ENCODE results near the gene CNTN5.

CNTN5 gene

DNA sequence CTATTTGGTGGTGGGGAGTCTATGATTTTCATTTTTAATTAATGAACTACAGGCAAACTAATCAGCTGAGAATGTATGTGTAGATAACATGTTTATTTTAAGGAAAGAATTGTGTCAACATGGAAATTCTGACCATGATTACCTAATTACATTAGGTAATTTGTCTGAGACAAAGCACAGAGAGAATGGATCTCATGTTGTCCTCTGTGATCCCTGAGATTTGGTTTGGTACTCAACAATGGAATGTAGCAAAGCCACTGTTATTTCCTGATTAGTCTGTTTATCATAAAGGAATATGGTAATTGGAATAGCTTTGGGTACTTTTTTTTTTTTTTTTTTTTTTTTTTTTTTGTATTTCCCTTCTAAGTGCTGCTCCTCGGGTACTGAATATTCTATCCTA, 947.6 kb downstream of the CNTN5 start:
- H3K36me3 ChIP-seq (ENCODE audit: insufficient read depth, low read length), result no peaks in the 10 kb centered on the region
- H3K9ac ChIP-seq (ENCODE audit: low read depth, low read length), result no peak overlapping the region
- no peak overlapping the region for H3K4me3 ChIP-seq (ENCODE audit: low read length)
- H3K4me1 ChIP-seq (ENCODE audit: control insufficient read depth, insufficient read depth, low read length), result no peaks in the 10 kb centered on the region
- no peaks in the 10 kb centered on the region for H3K9me3 ChIP-seq (replicated peaks; ENCODE audit: low read length)
- H3K27me3 ChIP-seq (ENCODE audit: control insufficient read depth, insufficient read depth, low read length), result peaks cover 6% of the 10 kb centered on the region
- H3K4me2 ChIP-seq (ENCODE audit: low read length), result no peak overlapping the region

DNA sequence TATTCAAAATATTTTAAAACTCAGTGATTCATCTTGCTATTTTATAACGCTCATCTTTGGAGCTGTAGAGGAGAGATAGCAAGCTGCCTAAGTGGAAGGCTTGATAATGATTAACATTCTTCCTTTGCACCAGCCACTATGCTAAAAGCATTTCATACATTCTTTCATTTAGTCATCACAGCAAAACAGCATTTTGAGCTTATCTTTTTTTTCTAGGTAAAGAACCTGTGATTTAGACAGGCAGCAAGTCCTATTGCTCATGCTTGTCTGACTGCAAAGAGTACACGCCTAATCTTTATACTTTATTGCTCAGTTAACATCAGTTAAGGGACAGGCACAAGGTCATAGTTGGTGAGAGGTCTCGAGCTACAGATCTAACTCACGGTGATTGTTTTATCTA, 953.2 kb downstream of the CNTN5 start:
- H3K27me3 ChIP-seq (ENCODE audit: control insufficient read depth, insufficient read depth, low read length), result no peaks in the 10 kb centered on the region
- no peak overlapping the region for H3K4me2 ChIP-seq (ENCODE audit: low read length)
- no peaks in the 10 kb centered on the region for H3K9me3 ChIP-seq (replicated peaks; ENCODE audit: low read length)
- no peaks in the 10 kb centered on the region for H3K36me3 ChIP-seq (ENCODE audit: insufficient read depth, low read length)
- H3K4me1 ChIP-seq (ENCODE audit: control insufficient read depth, insufficient read depth, low read length), result no peaks in the 10 kb centered on the region
- no peak overlapping the region for H3K4me3 ChIP-seq (ENCODE audit: low read length)
- H3K9ac ChIP-seq (ENCODE audit: low read depth, low read length), result no peak overlapping the region

DNA sequence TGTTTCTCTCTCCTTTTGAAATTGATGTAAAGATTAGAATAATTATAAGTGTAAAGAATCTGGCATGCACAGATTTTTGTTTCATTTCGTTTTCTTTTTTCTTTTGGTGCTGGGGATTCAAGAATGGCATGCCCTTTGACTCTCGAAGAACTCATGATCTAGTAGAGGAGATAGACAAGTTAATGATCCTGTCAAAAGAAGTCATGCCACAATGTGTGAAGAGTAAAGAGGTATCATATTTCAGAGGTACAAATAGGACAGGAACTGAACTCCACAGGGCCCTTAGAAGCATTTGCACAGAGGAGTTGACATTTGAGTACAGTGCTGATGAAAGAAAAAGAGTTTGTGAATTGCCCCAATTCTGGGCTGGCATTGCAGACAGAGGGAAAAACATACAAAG, 958.3 kb downstream of the CNTN5 start:
- no peaks in the 10 kb centered on the region for H3K27me3 ChIP-seq (ENCODE audit: control insufficient read depth, insufficient read depth, low read length)
- no peak overlapping the region for H3K4me2 ChIP-seq (ENCODE audit: low read length)
- no peaks in the 10 kb centered on the region for H3K9me3 ChIP-seq (replicated peaks; ENCODE audit: low read length)
- no peak overlapping the region for H3K9ac ChIP-seq (ENCODE audit: low read depth, low read length)
- H3K4me1 ChIP-seq (ENCODE audit: control insufficient read depth, insufficient read depth, low read length), result no peaks in the 10 kb centered on the region
- no peak overlapping the region for H3K4me3 ChIP-seq (ENCODE audit: low read length)
- H3K36me3 ChIP-seq (ENCODE audit: insufficient read depth, low read length), result no peaks in the 10 kb centered on the region

DNA sequence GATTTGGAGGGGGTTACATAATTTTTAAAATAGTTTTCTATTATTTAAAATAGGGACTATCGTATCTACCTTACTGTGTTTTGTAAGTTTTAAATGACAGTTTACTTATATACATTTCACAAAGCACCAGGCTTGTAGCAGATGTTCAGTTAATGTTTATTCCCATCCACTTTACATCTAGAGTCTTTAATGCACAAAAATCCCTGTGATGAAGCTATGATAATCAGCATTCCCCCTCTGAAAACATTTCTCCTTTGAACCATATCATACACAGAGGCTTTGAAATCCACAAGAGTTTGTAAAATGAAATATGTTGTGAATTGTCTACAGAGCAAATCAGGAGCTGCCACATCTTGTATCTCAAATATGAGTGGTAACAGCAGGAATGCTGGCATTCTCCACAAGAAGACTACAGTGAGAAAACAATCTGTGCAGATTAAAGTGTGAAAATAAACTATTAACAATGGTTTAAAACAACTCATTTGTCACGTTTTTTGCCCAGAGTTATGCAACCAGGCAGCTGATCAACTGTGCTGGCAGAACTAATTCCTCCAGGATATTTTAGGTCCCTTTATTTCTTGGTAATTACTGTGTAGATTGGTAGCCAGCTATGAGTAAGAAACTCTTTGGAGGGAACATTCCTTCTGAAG, 967.2 kb downstream of the CNTN5 start:
- Histone ChIP-seq H3K9ac (ENCODE audit: low read depth, low read length) (peak overlapping the region; percentile 27), H3K27me3 (ENCODE audit: control insufficient read depth, insufficient read depth, low read length) (no peaks in the 10 kb centered on the region), H3K4me1 (ENCODE audit: control insufficient read depth, insufficient read depth, low read length) (peaks cover 11% of the 10 kb centered on the region)

DNA sequence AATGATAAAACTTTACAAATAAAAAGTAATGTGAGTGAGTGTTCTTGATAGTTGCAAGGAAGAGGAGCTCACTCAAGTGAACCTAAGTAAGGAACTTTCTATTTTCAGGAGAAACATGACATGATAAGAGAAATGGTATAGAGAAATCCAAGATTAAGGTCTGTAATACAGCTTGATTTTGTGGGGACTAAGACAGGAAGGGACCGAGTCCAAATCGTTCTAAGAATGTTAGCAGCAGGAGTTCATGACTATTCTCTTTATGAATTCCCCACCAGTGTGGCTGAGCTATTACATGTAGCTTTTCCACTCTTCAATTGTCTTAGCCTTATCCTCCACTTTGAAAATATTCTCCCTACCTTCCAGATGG, 967.7 kb downstream of the CNTN5 start:
- Histone ChIP-seq H3K9ac (ENCODE audit: low read depth, low read length) (no peak overlapping the region), H3K4me1 (ENCODE audit: control insufficient read depth, insufficient read depth, low read length) (peaks cover 11% of the 10 kb centered on the region), H3K9me3 (replicated peaks; ENCODE audit: low read length) (no peaks in the 10 kb centered on the region), H3K4me2 (ENCODE audit: low read length) (peak overlapping the region; percentile 53), H3K4me3 (ENCODE audit: low read length) (no peak overlapping the region), H3K27me3 (ENCODE audit: control insufficient read depth, insufficient read depth, low read length) (no peaks in the 10 kb centered on the region), H3K36me3 (ENCODE audit: insufficient read depth, low read length) (no peaks in the 10 kb centered on the region)

More for the DNA sequence above, 967.2 kb downstream of the CNTN5 start:
- H3K9me3 ChIP-seq (replicated peaks; ENCODE audit: low read length), result no peaks in the 10 kb centered on the region
- no peak overlapping the region for H3K4me3 ChIP-seq (ENCODE audit: low read length)
- no peaks in the 10 kb centered on the region for H3K36me3 ChIP-seq (ENCODE audit: insufficient read depth, low read length)
- H3K4me2 ChIP-seq (ENCODE audit: low read length), result peak overlapping the region; percentile 53

DNA sequence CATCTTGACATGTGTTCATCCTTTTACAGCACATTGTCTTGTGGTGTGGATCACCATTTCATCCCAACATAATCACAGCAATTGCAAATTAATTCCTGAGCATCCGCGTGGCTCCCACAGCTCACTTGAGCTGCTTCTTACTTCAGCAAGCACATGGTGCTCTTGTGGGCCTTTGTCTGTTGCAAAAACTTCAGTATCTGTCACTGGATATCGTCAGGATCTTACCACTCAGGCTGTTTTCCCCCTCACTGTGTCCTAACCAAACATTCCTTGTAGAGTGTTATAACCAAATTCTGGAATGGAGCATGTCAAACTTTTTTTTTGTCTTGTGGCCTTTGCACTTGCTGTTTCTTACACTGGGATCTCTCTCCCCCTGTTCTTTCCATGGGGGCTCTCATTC, 983.2 kb downstream of the CNTN5 start:
- no peak overlapping the region for H3K9ac ChIP-seq (ENCODE audit: low read depth, low read length)
- H3K9me3 ChIP-seq (replicated peaks; ENCODE audit: low read length), result no peaks in the 10 kb centered on the region
- H3K4me1 ChIP-seq (ENCODE audit: control insufficient read depth, insufficient read depth, low read length), result peaks cover 14% of the 10 kb centered on the region
- no peaks in the 10 kb centered on the region for H3K27me3 ChIP-seq (ENCODE audit: control insufficient read depth, insufficient read depth, low read length)
- no peak overlapping the region for H3K4me2 ChIP-seq (ENCODE audit: low read length)
- H3K36me3 ChIP-seq (ENCODE audit: insufficient read depth, low read length), result no peaks in the 10 kb centered on the region
- no peak overlapping the region for H3K4me3 ChIP-seq (ENCODE audit: low read length)

DNA sequence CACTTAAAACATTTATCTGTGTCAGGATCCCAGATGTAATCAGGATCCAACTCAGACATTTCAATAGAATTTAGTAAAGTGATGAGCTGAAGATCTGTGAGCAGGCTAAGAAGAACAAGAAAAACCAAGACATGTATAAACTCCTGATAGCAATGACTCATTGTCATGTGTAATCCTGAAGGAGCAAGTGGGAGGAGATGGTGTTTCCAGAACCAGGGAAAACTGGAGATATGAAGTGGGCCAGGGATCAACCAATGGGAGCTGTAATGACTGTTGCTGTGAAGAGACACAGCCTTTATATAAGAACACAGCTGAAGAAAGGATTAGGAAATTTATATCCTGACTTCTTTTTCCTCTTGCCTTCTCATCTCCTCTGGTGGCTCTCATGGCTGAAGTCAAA, 983.8 kb downstream of the CNTN5 start:
- Histone ChIP-seq H3K4me1 (ENCODE audit: control insufficient read depth, insufficient read depth, low read length) (peaks cover 14% of the 10 kb centered on the region), H3K9me3 (replicated peaks; ENCODE audit: low read length) (no peaks in the 10 kb centered on the region), H3K4me2 (ENCODE audit: low read length) (no peak overlapping the region), H3K9ac (ENCODE audit: low read depth, low read length) (no peak overlapping the region), H3K27me3 (ENCODE audit: control insufficient read depth, insufficient read depth, low read length) (no peaks in the 10 kb centered on the region), H3K4me3 (ENCODE audit: low read length) (no peak overlapping the region), H3K36me3 (ENCODE audit: insufficient read depth, low read length) (no peaks in the 10 kb centered on the region)

DNA sequence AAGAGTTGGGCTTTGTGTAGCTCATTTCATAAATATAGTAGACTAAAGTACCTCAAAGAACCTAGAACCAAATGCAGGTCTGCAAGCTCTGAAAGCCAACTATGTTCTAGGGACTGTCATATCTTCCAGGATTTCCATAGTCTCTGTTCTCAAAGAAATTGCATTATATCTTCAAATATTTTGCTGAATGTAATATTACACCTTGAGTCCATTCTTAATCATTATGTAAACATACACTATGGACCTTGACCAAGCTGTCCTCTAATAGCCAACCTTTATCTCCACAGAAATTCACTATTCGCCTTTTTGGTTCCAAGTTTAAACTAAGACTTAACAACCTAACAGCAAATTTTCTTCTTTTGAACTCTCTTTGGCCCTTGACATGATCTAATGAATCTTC, 987.7 kb downstream of the CNTN5 start:
- H3K9me3 ChIP-seq (replicated peaks; ENCODE audit: low read length), result no peaks in the 10 kb centered on the region
- H3K4me3 ChIP-seq (ENCODE audit: low read length), result no peak overlapping the region
- H3K4me2 ChIP-seq (ENCODE audit: low read length), result no peak overlapping the region
- peaks cover 14% of the 10 kb centered on the region for H3K4me1 ChIP-seq (ENCODE audit: control insufficient read depth, insufficient read depth, low read length)
- no peaks in the 10 kb centered on the region for H3K36me3 ChIP-seq (ENCODE audit: insufficient read depth, low read length)
- no peaks in the 10 kb centered on the region for H3K27me3 ChIP-seq (ENCODE audit: control insufficient read depth, insufficient read depth, low read length)
- H3K9ac ChIP-seq (ENCODE audit: low read depth, low read length), result no peak overlapping the region

DNA sequence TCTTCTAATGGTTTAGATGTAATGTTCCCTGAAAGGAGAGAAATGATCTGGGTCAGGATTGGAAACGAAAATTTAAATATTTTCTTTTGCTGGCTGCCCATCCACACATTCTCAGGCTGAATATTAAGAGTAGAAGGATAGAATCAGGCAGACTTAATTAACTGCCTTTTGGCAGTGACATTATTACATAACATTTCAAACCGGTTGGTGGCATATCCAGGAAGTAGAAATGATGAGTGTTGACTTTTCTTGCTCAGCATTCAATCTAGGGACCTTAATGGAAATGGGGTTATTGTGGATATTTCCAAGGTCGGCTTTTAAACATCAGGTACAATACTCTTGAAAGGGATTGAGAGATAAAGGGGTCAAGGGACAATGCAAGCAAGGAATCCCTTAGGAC, 989.0 kb downstream of the CNTN5 start:
- Histone ChIP-seq H3K27me3 (ENCODE audit: control insufficient read depth, insufficient read depth, low read length) (no peaks in the 10 kb centered on the region), H3K36me3 (ENCODE audit: insufficient read depth, low read length) (no peaks in the 10 kb centered on the region), H3K9ac (ENCODE audit: low read depth, low read length) (no peak overlapping the region), H3K9me3 (replicated peaks; ENCODE audit: low read length) (no peaks in the 10 kb centered on the region), H3K4me2 (ENCODE audit: low read length) (no peak overlapping the region), H3K4me3 (ENCODE audit: low read length) (no peak overlapping the region), H3K4me1 (ENCODE audit: control insufficient read depth, insufficient read depth, low read length) (peaks cover 10% of the 10 kb centered on the region)

DNA sequence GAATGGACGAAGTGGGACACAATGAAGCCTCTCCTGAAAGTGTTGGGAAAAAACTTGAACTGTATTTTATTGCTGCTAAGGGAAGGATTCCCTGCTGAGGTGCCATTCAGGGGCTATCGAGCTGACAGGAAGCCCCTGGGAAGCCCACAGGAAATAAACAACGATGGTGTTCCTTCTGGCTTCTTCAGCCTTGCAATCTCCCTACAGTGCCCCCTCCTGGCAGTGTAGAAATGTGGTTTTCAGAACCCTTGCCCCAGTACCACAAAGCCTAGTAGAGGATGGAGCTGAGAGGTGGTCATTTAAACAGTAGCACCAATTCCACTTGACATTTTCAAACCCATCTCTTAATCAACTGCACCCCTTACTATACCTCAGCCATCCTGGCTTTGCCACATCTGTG, 989.6 kb downstream of the CNTN5 start:
- Histone ChIP-seq H3K4me2 (ENCODE audit: low read length) (no peak overlapping the region), H3K4me3 (ENCODE audit: low read length) (no peak overlapping the region), H3K4me1 (ENCODE audit: control insufficient read depth, insufficient read depth, low read length) (peaks cover 10% of the 10 kb centered on the region), H3K9me3 (replicated peaks; ENCODE audit: low read length) (no peaks in the 10 kb centered on the region), H3K27me3 (ENCODE audit: control insufficient read depth, insufficient read depth, low read length) (no peaks in the 10 kb centered on the region), H3K9ac (ENCODE audit: low read depth, low read length) (no peak overlapping the region), H3K36me3 (ENCODE audit: insufficient read depth, low read length) (no peaks in the 10 kb centered on the region)

DNA sequence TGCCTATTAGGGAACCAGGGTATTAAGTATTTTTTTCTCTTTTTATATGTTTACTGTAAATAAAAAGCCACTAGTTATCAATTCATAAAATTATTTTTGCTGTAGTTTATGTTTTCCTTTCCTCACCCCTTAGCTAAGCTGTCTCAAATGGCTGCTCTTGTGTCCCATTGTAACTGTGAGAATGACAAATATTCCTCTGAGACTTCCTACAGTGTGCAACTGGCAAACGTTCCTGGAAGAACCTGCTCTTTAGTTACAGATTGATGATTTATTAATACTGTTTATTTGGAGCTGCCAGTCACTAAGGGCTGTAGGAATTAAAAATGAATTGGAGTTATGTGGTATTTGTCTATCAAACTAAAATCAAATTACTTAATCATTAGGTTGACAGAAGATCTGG, 990.9 kb downstream of the CNTN5 start:
- H3K4me2 ChIP-seq (ENCODE audit: low read length), result no peak overlapping the region
- H3K27me3 ChIP-seq (ENCODE audit: control insufficient read depth, insufficient read depth, low read length), result no peaks in the 10 kb centered on the region
- H3K9ac ChIP-seq (ENCODE audit: low read depth, low read length), result no peak overlapping the region
- no peaks in the 10 kb centered on the region for H3K9me3 ChIP-seq (replicated peaks; ENCODE audit: low read length)
- peaks cover 10% of the 10 kb centered on the region for H3K4me1 ChIP-seq (ENCODE audit: control insufficient read depth, insufficient read depth, low read length)
- H3K4me3 ChIP-seq (ENCODE audit: low read length), result no peak overlapping the region
- no peaks in the 10 kb centered on the region for H3K36me3 ChIP-seq (ENCODE audit: insufficient read depth, low read length)

DNA sequence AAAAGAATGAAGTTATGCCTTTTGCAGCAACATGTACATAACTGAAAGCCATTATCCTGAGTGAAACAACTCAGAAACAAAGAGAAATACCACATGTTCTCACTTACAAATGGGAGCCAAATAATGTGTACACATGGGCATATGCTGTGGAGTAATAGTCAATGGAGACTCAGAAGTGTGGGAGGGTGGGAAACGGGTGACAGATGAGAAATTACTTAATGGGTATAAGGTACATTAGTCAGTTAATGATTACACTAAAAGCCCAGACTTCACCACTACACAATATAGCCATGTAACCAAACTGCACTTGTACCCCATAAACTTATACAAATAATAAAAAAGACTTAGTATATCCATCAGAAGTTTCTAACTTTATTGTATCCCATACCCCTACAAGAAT, 992.3 kb downstream of the CNTN5 start:
- no peak overlapping the region for H3K4me3 ChIP-seq (ENCODE audit: low read length)
- no peaks in the 10 kb centered on the region for H3K27me3 ChIP-seq (ENCODE audit: control insufficient read depth, insufficient read depth, low read length)
- no peaks in the 10 kb centered on the region for H3K9me3 ChIP-seq (replicated peaks; ENCODE audit: low read length)
- no peak overlapping the region for H3K4me2 ChIP-seq (ENCODE audit: low read length)
- H3K36me3 ChIP-seq (ENCODE audit: insufficient read depth, low read length), result no peaks in the 10 kb centered on the region
- H3K9ac ChIP-seq (ENCODE audit: low read depth, low read length), result no peak overlapping the region
- peaks cover 6% of the 10 kb centered on the region for H3K4me1 ChIP-seq (ENCODE audit: control insufficient read depth, insufficient read depth, low read length)
